HepG2 (cell line): ENCODE results near the gene SLC20A1. TPM values are rescaled to one million over a fixed set of nuclear protein-coding genes. Genes with fewer than 3 reads are reported as not detected.

Experiments used
- ATF7 ChIP-seq, 2 experiments: fragments of 450-650 bp in 1 of 2; sonication (generic) in 1 of 2; formaldehyde crosslinking in 1 of 2; IDR thresholded peaks; 2 replicates each; pipeline versions ENCODE4 v1.4.0 to v1.6.1; 2016 to 2020; ENCODE audit warnings: antibody characterized with exemption in 1 of 2, mild to moderate bottlenecking in 1 of 2, missing genetic modification reagents in 1 of 2
- BORCS8-MEF2B ChIP-seq: sonication (generic); formaldehyde crosslinking; IDR thresholded peaks from 2 replicates; pipeline ENCODE4 v1.8.0; 2022; ENCODE audit warnings: mild to moderate bottlenecking, missing genetic modification reagents
- CCAR2 ChIP-seq: fragments of 200-400 bp; formaldehyde crosslinking; optimal IDR thresholded peaks from 2 replicates; pipeline ENCODE3; 2018; ENCODE audit warnings: low read depth, mild to moderate bottlenecking, low read length, moderate library complexity
- HOXD1 ChIP-seq: sonication (generic); formaldehyde crosslinking; IDR thresholded peaks from 2 replicates; pipeline ENCODE4 v1.5.0; 2020; ENCODE audit warnings: missing genetic modification reagents
- PRDM4 ChIP-seq: sonication (generic); formaldehyde crosslinking; IDR thresholded peaks from 2 replicates; pipeline ENCODE4 v1.9.0; 2021; ENCODE audit warnings: missing genetic modification reagents, borderline replicate concordance
- STAT6 ChIP-seq: sonication (generic); formaldehyde crosslinking; IDR thresholded peaks from 2 replicates; pipeline ENCODE4 v1.4.0; 2020; ENCODE audit warnings: missing genetic modification reagents, mild to moderate bottlenecking, borderline replicate concordance
- ZBTB40 ChIP-seq, 2 experiments: fragments of 450-650 bp in 1 of 2; sonication (generic) in 1 of 2; formaldehyde crosslinking in 1 of 2; IDR thresholded peaks; 2 replicates each; pipeline versions ENCODE4 v1.6.1 to v1.8.0; 2016 to 2022; ENCODE audit warnings: antibody characterized with exemption in 1 of 2, mild to moderate bottlenecking in 1 of 2, missing genetic modification reagents in 1 of 2
- ZKSCAN5 ChIP-seq: sonication (generic); formaldehyde crosslinking; IDR thresholded peaks from 2 replicates; pipeline ENCODE4 v1.5.1; 2020; ENCODE audit warnings: mild to moderate bottlenecking, missing genetic modification reagents
- ZNF30 ChIP-seq: sonication (generic); formaldehyde crosslinking; IDR thresholded peaks from 2 replicates; pipeline ENCODE4 v1.5.0; 2020; ENCODE audit warnings: mild to moderate bottlenecking, missing genetic modification reagents
- polyA plus RNA-seq, 8 experiments: library from polyadenylated mRNA; depleted of rRNA in 3 of 8; stranded (reverse) in 7 of 8; unstranded in 1 of 8; fragments of >200 nt; fragmentation: Illumina TruSeq in 4 of 8; extraction: Trizol in 4 of 8; gene quantifications; 2 replicates each; pipeline versions ENCODE4 v1.2.1 to v1.2.3, GENCODE V29; 2011 to 2016; ENCODE audit warnings: low read depth in 4 of 8, missing spikeins in 1 of 8, mixed read lengths in 1 of 8; ENCODE audit not compliant: insufficient read depth in 1 of 8
- total RNA-seq, 5 experiments: library from RNA; depleted of rRNA; stranded (reverse); fragments of >200 nt; fragmentation: Illumina TruSeq; extraction: Trizol; gene quantifications; 2 replicates each; pipeline ENCODE4 v1.2.3, GENCODE V29; 2016; ENCODE audit warnings: low read depth in 1 of 5

The SLC20A1 gene
- total and polyA plus RNA-seq, 2 of the 13 experiments (the other 11 are each of a cell fraction or from before 2014, with no cell fraction given) = 54.0 to 85.9 TPM

DNA sequence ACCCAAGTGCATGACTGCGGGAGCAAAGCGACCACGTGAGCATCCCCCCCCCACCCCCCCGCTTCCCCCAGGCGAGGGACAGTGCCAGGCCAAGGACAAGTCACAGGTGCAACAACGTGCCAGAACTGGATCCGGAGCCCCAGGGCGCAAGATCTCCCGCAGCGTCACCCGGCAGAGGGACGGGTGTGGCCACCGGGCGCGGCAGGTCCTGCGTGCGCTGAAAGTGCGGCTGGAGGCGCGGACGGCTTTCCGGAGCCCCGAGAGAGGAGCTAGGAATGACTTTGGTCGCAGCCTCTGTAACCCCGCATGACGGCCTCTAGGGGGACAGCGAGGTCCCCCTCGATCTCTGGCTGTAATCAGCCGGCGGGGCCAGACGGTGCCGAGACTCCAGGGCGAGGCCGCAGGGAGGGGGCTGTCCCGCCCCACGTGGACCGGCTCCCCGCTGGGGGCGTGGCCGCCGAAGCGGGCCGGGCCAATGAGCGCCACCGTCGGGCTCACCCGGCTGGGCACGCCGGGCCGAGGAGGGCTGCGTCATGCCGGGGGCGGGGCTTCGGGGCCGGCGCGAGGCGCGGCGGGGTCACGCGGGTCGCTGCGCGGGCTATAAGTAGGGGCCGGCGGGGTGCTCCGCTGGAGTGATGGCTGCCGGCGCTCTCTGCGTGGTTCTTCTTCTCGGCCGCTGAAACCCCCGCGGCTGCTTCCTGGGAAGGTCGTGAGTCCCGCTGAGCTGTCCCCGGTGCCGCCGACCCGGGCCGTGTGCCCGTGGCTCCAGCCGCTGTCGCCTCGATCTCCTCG is at the start of gene SLC20A1 (continued):
- TF ChIP-seq ZBTB40 (IDR thresholded peaks at IDR 0.05) (no peak), ZBTB40 (CRISPR knock-in tag; IDR thresholded peaks at IDR 0.05) (0 out of 2 replicates have a peak, but pooled peaks have one; percentile 35), BORCS8-MEF2B (CRISPR knock-in tag) (peak; percentile 42; the same call in 1 of the 2 replicates), PRDM4 (CRISPR knock-in tag) (0 out of 2 replicates have a peak, but pooled peaks have one; percentile 18), STAT6 (CRISPR knock-in tag) (no peak), ZKSCAN5 (CRISPR knock-in tag) (no peak), ZNF30 (no peak), HOXD1 (CRISPR knock-in tag) (peak; percentile 72), ATF7 (IDR thresholded peaks at IDR 0.05) (no peak), ATF7 (CRISPR knock-in tag; IDR thresholded peaks at IDR 0.05) (no peak), CCAR2 (peak; percentile 63)
